GM23248 (cell line): Measurements from ENCODE around the gene PEX12.

Source experiments
- EZH2 ChIP-seq: fragments of 200-600 bp; sonication (generic); IDR thresholded peaks from 2 replicates; pipeline ENCODE4 v1.6.1; 2018; ENCODE audit warnings: antibody characterized with exemption, mild to moderate bottlenecking; ENCODE audit not compliant: insufficient read depth, poor library complexity, severe bottlenecking
- EZH2phosphoT487 ChIP-seq: fragments of 200-600 bp; sonication (generic); IDR thresholded peaks from 2 replicates; pipeline ENCODE4 v1.6.1; 2018; ENCODE audit warnings: antibody characterized with exemption, moderate library complexity, mild to moderate bottlenecking, low read depth; ENCODE audit not compliant: insufficient read depth

GRCh38 chr17:35541434-35541833, 36.9 kb downstream of the PEX12 start:
- no peak for TF ChIP-seq EZH2
- TF ChIP-seq EZH2phosphoT487, result no peak
